Mucosa of gallbladder (tissue), 1 donor: ENCODE measurements around the gene ALPI. TPM values are rescaled to one million over a fixed set of nuclear protein-coding genes. Genes with fewer than 3 reads are reported as not detected.

ENCODE experiments used
- DNase-seq: peaks from one replicate; pipeline ENCODE4 v3.0.0-alpha.2; 2020; ENCODE audit warnings: low spot score
- total RNA-seq: library from RNA; stranded (reverse); gene quantifications from one replicate; pipeline ENCODE4 v1.2.1, GENCODE V29; 2021
- donor health status: DM: no; HTN: no; CAD: no.

ALPI gene
- total RNA-seq, 1 donor from 2014 or later: 1.0 TPM

- no peak for DNase-seq
These were observed 29.4 kb downstream of the ALPI start for GRCh38 chr2:232485348-232485756.

- DNase-seq: no peak
These were observed 30.0 kb downstream of the ALPI start for GRCh38 chr2:232485757-232486557.

- no peak for DNase-seq
These were observed 30.8 kb downstream of the ALPI start for GRCh38 chr2:232486558-232487384.

GRCh38 chr2:232487385-232488096 lies 31.6 kb downstream of the ALPI start, which contains the start of gene ECEL1:
Gene ECEL1 (minus strand): TSS chr2:232487834. CDS start chr2:232486653, 1,181 bp downstream.
- no peak for DNase-seq

- no peak for DNase-seq
These were observed 32.3 kb downstream of the ALPI start for GRCh38 chr2:232488097-232488711.

GRCh38 chr2:232488721-232489300 lies 32.9 kb downstream of the ALPI start:
- DNase-seq: no peak

- DNase-seq: no peak
These were observed 33.7 kb downstream of the ALPI start for GRCh38 chr2:232489516-232490220.

GRCh38 chr2:232490221-232491138 lies 34.5 kb downstream of the ALPI start:
- no peak for DNase-seq

GRCh38 chr2:232491139-232491780 lies 35.3 kb downstream of the ALPI start:
- DNase-seq: no peak

- no peak for DNase-seq
These were observed 36.4 kb downstream of the ALPI start for GRCh38 chr2:232492236-232492848.

- no peak for DNase-seq
These were observed 37.2 kb downstream of the ALPI start for GRCh38 chr2:232492963-232493700.

- no peak for DNase-seq
These were observed 37.9 kb downstream of the ALPI start for GRCh38 chr2:232493701-232494474.

- no peak for DNase-seq
These were observed 38.6 kb downstream of the ALPI start for GRCh38 chr2:232494542-232494941.

GRCh38 chr2:232495292-232495691 lies 39.3 kb downstream of the ALPI start:
- DNase-seq: no peak

- no peak for DNase-seq
These were observed 40.7 kb downstream of the ALPI start for GRCh38 chr2:232496501-232497270.

GRCh38 chr2:232497348-232497747 lies 41.4 kb downstream of the ALPI start:
- DNase-seq: no peak
